Activated naive CD4-positive, alpha-beta T cell treated with anti-CD3 and anti-CD28 coated beads for 36 hours (primary cell): ENCODE results near the gene CELF4. TPM values are rescaled to one million over a fixed set of nuclear protein-coding genes. Genes with fewer than 3 reads are reported as not detected.
"Not testable (repeated sequence)": the region's sequence is repeated elsewhere in the genome, so short reads cannot be mapped to it uniquely, and the experiment has no call there.

Experiments used
- CTCF ChIA-PET: fragments of 350-600 bp; sonication (Branson Sonifier 250); formaldehyde crosslinking; loops from one replicate; lab custom pipeline; 2021; ENCODE audit warnings: antibody characterized with exemption; lab: Charles Lee
- DNase-seq: peaks from one replicate; pipeline ENCODE4 v3.0.0-alpha.2; 2020
- H3K27ac Mint-ChIP-seq: one replicate; pipeline ENCODE4 v1.8.0; 2021; ENCODE audit warnings: mild to moderate bottlenecking, mixed read lengths
- H3K27me3 Mint-ChIP-seq: one replicate; pipeline ENCODE4 v1.8.0; 2021; ENCODE audit warnings: low read depth, mixed read lengths
- H3K36me3 Mint-ChIP-seq: one replicate; pipeline ENCODE4 v1.8.0; 2021; ENCODE audit warnings: low read depth, mixed read lengths
- H3K4me1 Mint-ChIP-seq: one replicate; pipeline ENCODE4 v1.8.0; 2021; ENCODE audit warnings: low read depth, mixed read lengths
- H3K4me3 Mint-ChIP-seq: one replicate; pipeline ENCODE4 v1.8.0; 2021; ENCODE audit warnings: mild to moderate bottlenecking, moderate library complexity, mixed read lengths
- H3K9me3 Mint-ChIP-seq: one replicate; pipeline ENCODE4 v1.8.0; 2021; ENCODE audit warnings: mixed read lengths
- intact Hi-C: fragments of 100-400 bp; cut with micrococcal nuclease; formaldehyde crosslinking; loops from one replicate; pipeline ENCODE4 v1.15.1; 2023
- total RNA-seq, 2 experiments: library from RNA; stranded (reverse); gene quantifications; one replicate each; pipeline ENCODE4 v1.2.3, GENCODE V29; 2021

The CELF4 gene
- total RNA-seq, 2 experiments from 2014 or later, result not detected

DNA sequence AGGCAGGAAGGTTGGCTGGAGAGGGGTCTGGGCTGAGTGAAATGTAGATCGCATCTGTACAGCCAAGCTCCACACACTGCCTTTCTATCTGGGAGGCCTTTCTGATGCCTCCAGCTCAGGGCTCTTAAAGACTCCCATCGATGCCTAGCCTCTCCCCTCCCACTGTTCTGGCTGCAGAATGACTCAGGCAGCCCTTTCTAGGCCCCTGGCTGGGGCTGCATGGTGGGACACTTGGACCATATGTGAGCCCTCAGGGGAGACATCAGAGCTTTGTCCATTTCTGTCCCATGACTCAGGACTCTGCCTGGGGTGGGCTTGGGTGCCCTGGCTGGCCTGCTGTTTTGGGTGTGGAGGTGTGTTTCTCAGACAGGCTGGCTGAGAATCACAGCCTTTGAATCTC, 101.3 kb downstream of the CELF4 start:
- CTCF ChIA-PET, result interaction anchor here (0.7 kb wide), 1 partner anchor 659 kb away, joined by 3 read pairs; no protein-coding TSS in a partner anchor
- Mint-ChIP-seq H3K27ac (no peak overlapping the region), H3K4me1 (no peaks in the 10 kb centered on the region), H3K27me3 (peaks cover 6% of the 10 kb centered on the region), H3K4me3 (no peak overlapping the region), H3K36me3 (no peaks in the 10 kb centered on the region), H3K9me3 (no peaks in the 10 kb centered on the region)
- intact Hi-C loops, result no loop called here
- DNase-seq, result no peak

DNA sequence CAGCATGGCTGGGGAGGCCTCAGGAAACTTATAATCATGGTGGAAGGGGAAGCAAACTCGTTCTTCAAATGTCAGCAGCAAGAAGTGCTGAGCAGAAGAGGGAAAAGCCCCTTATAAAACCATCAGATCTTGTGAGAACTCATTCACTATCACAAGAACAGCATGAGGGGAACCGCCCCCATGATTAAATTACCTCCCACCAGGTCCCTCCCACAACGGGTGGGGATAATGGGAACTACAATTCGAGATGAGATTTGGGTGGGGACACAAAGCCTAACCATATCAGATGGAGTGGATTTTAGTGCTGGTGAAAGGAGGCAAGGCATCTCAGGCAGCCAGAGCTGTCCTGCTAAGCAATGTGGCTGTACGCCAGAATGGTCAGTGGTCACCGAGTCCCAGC, 104.3 kb downstream of the CELF4 start:
- H3K27me3 Mint-ChIP-seq, H3K9me3 Mint-ChIP-seq, H3K36me3 Mint-ChIP-seq, intact Hi-C loops, H3K27ac Mint-ChIP-seq, DNase-seq, H3K4me1 Mint-ChIP-seq, H3K4me3 Mint-ChIP-seq, CTCF ChIA-PET: not testable (repeated sequence)

DNA sequence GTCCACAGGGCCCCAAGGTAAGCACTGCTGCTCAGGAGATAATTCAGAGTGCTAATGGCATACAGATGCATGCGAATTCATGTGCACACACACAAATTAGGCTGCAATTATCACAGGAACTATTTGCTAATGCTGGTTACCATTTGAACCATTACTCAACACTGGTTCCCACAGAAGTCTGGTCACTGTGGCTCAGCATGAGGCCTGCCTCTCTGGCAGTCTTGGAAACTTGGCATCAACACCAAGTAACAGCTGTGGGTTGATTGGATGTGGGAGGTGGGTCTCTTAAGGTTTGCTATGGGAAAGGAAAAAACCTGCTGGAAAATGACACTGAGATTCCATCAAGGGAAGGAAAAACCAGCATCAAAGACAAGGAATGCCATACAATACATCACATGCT, 105.0 kb downstream of the CELF4 start:
- no peaks in the 10 kb centered on the region for H3K4me1 Mint-ChIP-seq
- no peaks in the 10 kb centered on the region for H3K36me3 Mint-ChIP-seq
- DNase-seq, result no peak
- H3K27me3 Mint-ChIP-seq, result peaks cover 6% of the 10 kb centered on the region
- H3K27ac Mint-ChIP-seq, result no peak overlapping the region
- no peak overlapping the region for H3K4me3 Mint-ChIP-seq
- H3K9me3 Mint-ChIP-seq, result no peaks in the 10 kb centered on the region
- CTCF ChIA-PET, result no interaction called here
- intact Hi-C loops, result no loop called here

DNA sequence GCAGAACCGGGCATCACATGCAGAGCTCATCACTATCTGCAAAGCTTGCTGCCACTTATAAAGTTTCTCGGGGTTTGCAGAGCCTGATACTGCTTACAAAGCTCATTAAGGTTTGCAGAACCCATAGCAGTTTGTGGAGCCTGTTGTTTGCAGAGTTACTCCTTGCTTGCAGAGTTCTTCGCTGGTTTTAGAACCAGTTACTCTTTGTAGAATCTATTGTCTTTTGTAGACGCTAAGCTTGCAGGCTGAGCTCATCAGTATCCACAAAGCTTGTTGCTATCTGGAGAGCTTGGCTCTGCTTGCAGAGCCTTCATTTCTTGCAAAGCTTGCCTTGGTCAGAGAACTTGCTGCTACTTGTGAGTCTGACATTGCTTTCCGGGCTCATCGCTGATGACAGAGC, 106.9 kb downstream of the CELF4 start:
- H3K27ac Mint-ChIP-seq, result no peak overlapping the region
- intact Hi-C loops, result no loop called here
- no peaks in the 10 kb centered on the region for H3K9me3 Mint-ChIP-seq
- no peaks in the 10 kb centered on the region for H3K27me3 Mint-ChIP-seq
- no peaks in the 10 kb centered on the region for H3K4me1 Mint-ChIP-seq
- H3K36me3 Mint-ChIP-seq, result no peaks in the 10 kb centered on the region
- DNase-seq, result no peak
- CTCF ChIA-PET, result no interaction called here
- H3K4me3 Mint-ChIP-seq, result no peak overlapping the region

DNA sequence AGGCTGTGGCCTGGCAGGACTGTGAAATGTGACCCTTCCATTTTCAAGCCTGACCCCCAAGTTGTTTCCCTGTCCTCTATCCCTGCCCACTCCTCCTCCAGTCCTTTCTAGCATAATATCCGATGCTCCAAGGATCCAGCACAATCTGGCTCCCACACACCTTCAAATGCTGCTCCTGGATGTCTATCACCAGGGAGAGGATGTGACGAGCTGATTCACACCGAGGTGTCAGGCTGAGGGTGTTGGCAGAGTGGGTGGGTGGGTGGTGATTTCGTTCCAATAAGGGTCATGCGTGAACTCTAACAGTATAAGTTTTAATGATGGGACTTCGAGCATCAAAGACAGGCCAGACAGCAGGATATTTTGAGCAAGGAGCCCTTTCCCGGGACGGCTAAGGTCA, 107.8 kb downstream of the CELF4 start:
- CTCF ChIA-PET, result no interaction called here
- Mint-ChIP-seq H3K9me3 (no peaks in the 10 kb centered on the region), H3K27ac (no peak overlapping the region), H3K4me1 (no peaks in the 10 kb centered on the region), H3K27me3 (no peaks in the 10 kb centered on the region), H3K36me3 (no peaks in the 10 kb centered on the region), H3K4me3 (no peak overlapping the region)
- DNase-seq, result no peak
- intact Hi-C loops, result no loop called here

DNA sequence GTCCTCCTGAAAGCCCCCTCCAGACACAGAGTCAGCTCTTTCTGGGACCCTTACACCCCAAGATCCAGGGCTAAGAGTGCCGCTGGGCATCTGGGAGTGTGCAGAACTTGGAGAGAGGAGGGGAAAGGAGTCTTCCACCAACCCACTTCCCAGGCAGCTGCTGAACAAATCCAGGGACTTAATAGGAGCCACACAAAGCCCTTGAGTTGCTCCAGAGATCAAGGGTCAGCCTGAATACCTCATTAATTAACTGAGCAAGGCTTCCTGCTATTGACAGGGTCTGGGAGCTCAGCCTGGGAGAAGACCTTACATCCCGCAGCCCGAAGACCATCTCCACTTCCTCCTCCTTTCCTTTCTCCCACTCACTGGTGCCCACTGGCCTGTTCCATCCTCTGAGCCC, 108.3 kb downstream of the CELF4 start:
- H3K27me3 Mint-ChIP-seq, result no peaks in the 10 kb centered on the region
- H3K27ac Mint-ChIP-seq, result no peak overlapping the region
- CTCF ChIA-PET, result no interaction called here
- no peak for DNase-seq
- no peaks in the 10 kb centered on the region for H3K9me3 Mint-ChIP-seq
- H3K4me3 Mint-ChIP-seq, result no peak overlapping the region
- no peaks in the 10 kb centered on the region for H3K36me3 Mint-ChIP-seq
- intact Hi-C loops, result no loop called here
- H3K4me1 Mint-ChIP-seq, result no peaks in the 10 kb centered on the region

DNA sequence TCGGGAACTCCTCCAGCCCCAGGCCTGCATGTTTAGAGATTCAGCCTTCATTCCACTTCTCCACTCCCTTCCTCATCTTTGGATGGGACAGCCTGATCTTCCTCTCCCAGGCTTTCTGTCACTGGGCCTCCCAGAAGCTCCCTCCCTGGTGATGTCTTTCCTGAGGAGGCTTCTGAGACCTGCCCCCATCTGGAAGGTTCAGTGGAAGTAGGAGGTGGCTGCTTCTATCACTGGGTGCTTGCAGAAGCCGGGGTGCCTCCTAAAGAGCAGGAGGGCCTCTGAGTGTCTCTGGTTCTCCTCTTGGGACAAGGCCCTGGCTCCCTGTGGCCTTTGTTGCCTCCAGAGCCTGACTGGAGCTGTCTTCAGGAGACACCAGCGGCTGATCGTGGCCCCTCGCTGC, 108.7 kb downstream of the CELF4 start:
- no peak overlapping the region for H3K27ac Mint-ChIP-seq
- no peaks in the 10 kb centered on the region for H3K36me3 Mint-ChIP-seq
- no peak overlapping the region for H3K4me3 Mint-ChIP-seq
- CTCF ChIA-PET, result no interaction called here
- no peaks in the 10 kb centered on the region for H3K9me3 Mint-ChIP-seq
- intact Hi-C loops, result no loop called here
- H3K27me3 Mint-ChIP-seq, result no peaks in the 10 kb centered on the region
- H3K4me1 Mint-ChIP-seq, result no peaks in the 10 kb centered on the region
- DNase-seq, result no peak

DNA sequence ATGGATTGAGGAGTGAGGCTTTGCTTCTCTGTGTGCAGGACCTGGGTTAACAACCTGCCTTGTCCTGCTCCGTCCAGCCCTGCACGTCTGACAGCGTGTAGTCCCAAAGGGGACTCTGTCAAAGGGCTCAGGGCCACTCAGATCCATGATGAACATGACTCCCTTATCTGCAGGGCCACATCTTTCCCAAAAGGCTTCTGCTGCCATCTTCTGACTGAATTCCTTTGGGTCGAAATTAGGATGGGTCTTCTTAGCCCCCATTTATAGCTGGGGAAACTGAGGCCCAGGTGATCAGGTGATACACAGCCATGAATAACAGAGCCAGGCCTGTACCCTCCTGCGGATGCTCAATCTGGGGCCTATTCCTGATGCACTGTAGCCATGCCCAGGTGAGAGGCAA, 109.2 kb downstream of the CELF4 start:
- H3K9me3 Mint-ChIP-seq, result no peaks in the 10 kb centered on the region
- no peaks in the 10 kb centered on the region for H3K4me1 Mint-ChIP-seq
- no peak overlapping the region for H3K27ac Mint-ChIP-seq
- CTCF ChIA-PET, result no interaction called here
- intact Hi-C loops, result no loop called here
- no peak overlapping the region for H3K4me3 Mint-ChIP-seq
- H3K36me3 Mint-ChIP-seq, result no peaks in the 10 kb centered on the region
- H3K27me3 Mint-ChIP-seq, result no peaks in the 10 kb centered on the region
- no peak for DNase-seq

DNA sequence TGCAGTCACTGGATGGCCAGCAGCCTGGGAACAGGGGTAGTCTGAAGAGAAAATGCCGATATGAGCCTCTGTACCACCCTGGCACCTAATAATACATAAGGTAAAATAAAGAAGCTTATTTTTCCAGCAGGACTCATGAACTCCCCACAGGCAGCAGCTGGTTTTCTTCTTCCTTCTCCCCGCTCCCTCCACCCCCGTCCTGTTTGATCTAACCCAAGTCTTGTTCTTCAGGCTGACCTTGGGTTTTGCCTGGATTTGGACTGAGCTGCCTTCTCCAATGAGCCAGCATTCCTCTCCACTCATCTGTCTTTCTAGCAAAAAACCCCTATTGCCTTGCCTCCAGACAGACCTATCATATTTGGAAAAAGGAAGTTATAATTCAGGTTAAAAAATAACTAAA, 111.8 kb downstream of the CELF4 start:
- intact Hi-C loops, result no loop called here
- H3K27ac Mint-ChIP-seq, result no peak overlapping the region
- no peaks in the 10 kb centered on the region for H3K36me3 Mint-ChIP-seq
- no peak overlapping the region for H3K4me3 Mint-ChIP-seq
- H3K27me3 Mint-ChIP-seq, result no peaks in the 10 kb centered on the region
- no peak for DNase-seq
- CTCF ChIA-PET, result interaction anchor here (0.7 to 0.9 kb wide), 2 partner anchors 13 to 126 kb away, joined by 3 to 5 read pairs; no protein-coding TSS in a partner anchor
- H3K4me1 Mint-ChIP-seq, result no peaks in the 10 kb centered on the region
- H3K9me3 Mint-ChIP-seq, result no peaks in the 10 kb centered on the region

DNA sequence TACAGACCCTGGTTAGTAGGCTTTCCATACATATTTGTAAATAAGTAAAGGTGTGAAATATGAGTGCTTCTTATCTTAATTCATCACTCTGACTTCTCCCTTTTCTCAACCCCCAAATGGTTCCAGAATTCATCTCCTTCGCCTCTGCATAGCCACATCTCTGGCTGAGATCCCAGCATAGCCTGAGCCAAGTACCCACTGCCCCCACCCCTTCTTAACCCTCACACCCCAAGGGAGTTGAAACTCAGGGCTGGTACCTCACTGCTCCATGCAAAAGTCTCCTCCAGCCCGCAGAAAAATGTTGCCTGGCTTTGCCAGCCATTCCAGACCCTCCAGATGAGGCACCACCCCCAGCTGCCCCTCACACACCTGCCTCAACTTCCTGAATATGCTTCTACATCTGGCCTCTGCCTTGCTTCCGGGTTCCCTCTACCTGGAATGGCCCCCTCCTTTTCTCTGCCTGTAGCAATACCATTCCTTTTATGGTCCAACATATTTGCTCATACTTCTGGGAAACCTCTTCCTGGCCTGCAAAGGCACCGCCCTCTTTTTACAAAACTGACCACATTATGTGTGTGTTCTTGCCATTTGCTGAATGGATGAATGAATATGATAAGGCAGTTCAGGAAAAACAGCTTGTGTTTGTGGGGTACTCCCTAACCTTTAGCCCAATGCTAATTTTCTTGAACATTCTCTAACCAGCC, 112.8 kb downstream of the CELF4 start:
- no peaks in the 10 kb centered on the region for H3K4me1 Mint-ChIP-seq
- CTCF ChIA-PET, result interaction anchor here (0.9 kb wide), 1 partner anchor 14 kb away, joined by 3 read pairs; no protein-coding TSS in a partner anchor
- H3K4me3 Mint-ChIP-seq, result no peak overlapping the region
- no peaks in the 10 kb centered on the region for H3K36me3 Mint-ChIP-seq
- intact Hi-C loops, result no loop called here
- H3K9me3 Mint-ChIP-seq, result no peaks in the 10 kb centered on the region
- no peaks in the 10 kb centered on the region for H3K27me3 Mint-ChIP-seq
- no peak for DNase-seq
- no peak overlapping the region for H3K27ac Mint-ChIP-seq

DNA sequence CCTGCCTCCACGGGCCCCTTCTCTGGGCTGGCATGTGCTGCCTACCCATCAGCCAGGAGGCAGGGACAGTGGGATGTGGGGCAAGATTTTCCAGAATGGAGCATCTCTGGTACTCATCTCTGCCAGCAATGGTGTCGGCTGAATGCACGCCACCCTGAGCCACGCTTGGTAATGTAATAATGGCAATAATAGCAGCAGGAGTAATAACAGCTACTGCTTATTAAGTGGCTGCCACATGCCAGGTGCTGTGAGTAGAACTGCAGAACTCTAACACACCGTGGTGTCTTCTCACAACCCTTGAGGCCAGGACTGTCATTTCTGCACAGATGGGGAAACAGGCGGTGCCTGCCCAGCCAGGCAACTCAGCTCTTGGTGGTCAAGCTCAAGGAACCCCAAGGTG, 113.6 kb downstream of the CELF4 start:
- no peak overlapping the region for H3K4me3 Mint-ChIP-seq

DNA sequence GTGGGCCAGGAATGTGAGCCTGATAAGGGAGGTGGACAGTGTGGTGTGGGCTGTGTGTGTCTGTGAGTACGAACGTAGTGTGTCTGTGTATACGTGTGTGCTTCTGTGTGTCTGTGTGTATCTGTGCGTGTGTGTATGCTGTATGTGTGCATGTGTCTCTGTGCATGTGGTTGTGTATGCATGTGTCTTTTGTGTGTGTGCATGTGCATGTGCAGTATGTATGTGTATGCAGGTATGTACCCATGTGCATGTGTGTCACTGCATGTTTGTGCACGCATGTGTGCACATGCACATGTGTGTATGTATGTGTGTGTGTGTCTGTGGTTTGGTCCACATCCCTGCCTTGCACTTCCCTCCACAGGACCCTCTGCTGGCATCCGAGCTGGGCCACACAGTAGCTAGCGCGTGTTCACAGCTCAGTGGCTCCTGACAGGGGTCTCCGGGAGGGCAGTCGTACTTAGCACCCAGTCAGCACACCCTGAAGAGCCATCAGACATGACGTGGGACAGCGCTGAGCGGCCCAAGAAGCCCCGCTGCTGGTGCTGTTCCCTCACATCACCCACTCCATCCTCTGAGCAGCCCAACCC, 114.3 kb downstream of the CELF4 start:
- H3K4me3 Mint-ChIP-seq, result no peak overlapping the region
- CTCF ChIA-PET, result no interaction called here

More for the DNA sequence above, 113.6 kb downstream of the CELF4 start:
- CTCF ChIA-PET, result no interaction called here
- no peaks in the 10 kb centered on the region for H3K36me3 Mint-ChIP-seq
- no peak overlapping the region for H3K27ac Mint-ChIP-seq
- DNase-seq, result no peak
- intact Hi-C loops, result no loop called here
- no peaks in the 10 kb centered on the region for H3K9me3 Mint-ChIP-seq
- H3K27me3 Mint-ChIP-seq, result no peaks in the 10 kb centered on the region
- H3K4me1 Mint-ChIP-seq, result no peaks in the 10 kb centered on the region

DNA sequence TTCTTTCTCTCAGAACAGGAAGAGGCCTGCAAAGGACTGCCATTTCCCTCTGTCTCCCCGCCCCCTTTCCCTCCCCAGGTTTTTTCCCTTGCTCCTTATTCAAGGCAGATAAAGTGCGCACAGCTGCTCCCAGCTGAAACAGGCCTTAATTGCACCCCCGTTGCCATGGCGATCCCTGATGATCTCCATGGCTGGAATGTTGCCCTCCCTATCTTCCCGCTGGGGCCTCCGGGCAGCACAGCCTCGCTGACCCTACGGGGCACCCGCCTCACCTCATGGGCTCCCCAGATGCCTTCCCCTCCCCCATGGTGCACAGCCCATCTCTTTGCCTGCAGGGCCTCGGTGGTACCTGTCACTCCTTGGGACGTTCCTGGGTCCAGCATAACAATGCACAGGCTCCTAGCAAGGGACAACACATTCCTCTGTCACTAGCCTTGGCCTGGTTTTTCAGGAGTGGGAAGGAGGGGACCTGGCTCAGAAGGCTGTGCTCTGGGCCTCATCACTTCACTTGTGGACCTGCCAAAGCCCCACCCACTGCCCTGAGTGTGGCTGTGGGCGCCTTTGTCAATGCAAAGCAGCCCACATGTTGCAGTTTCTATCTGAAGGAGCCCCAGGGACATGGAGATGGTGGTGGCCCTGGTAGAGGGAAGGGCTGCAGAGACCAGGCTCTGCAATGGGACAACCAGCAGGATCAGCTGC, 115.0 kb downstream of the CELF4 start:
- no peaks in the 10 kb centered on the region for H3K27me3 Mint-ChIP-seq
- no peak for DNase-seq
- no peak overlapping the region for H3K4me3 Mint-ChIP-seq
- no peaks in the 10 kb centered on the region for H3K36me3 Mint-ChIP-seq
- H3K9me3 Mint-ChIP-seq, result no peaks in the 10 kb centered on the region
- CTCF ChIA-PET, result no interaction called here
- no peak overlapping the region for H3K27ac Mint-ChIP-seq
- no peaks in the 10 kb centered on the region for H3K4me1 Mint-ChIP-seq
- intact Hi-C loops, result no loop called here

More for the DNA sequence above, 114.3 kb downstream of the CELF4 start:
- H3K9me3 Mint-ChIP-seq, result no peaks in the 10 kb centered on the region
- intact Hi-C loops, result no loop called here
- no peaks in the 10 kb centered on the region for H3K4me1 Mint-ChIP-seq
- H3K27ac Mint-ChIP-seq, result no peak overlapping the region
- H3K36me3 Mint-ChIP-seq, result no peaks in the 10 kb centered on the region
- no peak for DNase-seq
- H3K27me3 Mint-ChIP-seq, result no peaks in the 10 kb centered on the region
